Fibroblast of upper back skin (primary cell): ENCODE results near the gene RAD51B.
"Not testable (repeated sequence)": the region's sequence is repeated elsewhere in the genome, so short reads cannot be mapped to it uniquely, and the experiment has no call there.

Experiments
- DNase-seq: peaks from one replicate; pipeline ENCODE4 v3.0.0-alpha.2; 2013

RAD51B gene

DNA sequence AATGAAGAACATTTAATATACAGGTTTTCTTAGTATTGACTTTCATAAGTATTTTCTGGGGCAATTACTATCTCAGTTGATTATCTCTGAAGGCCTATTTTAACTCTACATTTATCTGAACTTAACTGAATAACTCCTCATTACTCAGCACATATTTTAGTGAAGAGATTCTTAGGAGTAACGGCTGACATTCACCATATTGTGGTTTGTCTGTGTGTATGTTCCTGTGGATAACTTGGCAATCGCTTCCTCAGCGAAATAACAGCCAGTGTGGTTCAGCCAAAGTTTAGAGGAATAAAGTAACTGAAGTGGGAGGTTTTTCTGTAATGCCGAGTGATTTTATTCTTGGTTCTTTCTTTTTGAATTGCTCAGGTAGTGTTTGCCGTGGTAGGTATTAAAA, 168.0 kb downstream of the RAD51B start:
- peak; percentile 96 for DNase-seq

DNA sequence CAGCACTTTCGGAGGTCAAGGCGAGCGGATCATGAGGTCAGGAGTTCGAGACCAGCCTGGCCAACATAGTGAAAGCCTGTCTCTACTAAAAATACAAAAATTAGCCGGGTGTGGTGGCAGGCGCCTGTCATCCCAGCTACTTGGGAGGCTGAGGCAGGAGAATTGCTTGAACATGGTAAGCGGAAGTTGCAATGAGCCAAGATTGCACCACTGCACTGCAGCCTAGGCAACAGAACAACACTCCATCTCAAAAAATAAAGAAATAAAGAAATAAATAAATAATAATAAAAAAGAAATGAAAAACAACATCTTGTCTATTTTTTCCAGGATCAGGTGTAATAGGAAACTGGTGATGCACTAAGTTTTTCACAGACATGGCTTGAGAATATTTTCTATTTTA, 168.6 kb downstream of the RAD51B start:
- not testable (repeated sequence) for DNase-seq

DNA sequence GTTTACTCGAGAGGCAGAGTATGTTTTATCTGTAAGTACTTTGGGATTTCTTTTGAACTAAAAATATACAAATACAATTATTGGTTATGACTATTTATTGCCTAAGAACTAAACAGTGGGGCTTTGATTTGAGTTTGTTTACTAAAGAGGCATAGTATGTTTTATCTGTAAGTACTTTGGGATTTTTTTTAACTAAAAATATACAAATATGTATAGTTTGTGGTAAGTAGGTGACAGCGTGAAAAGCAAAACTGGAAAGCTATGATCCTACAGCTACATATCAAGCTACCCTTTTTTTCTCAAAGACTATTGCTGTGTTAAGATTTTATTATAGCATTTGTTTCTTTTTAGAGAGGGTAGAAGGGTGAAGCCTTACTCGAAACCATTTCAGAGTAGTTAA, 171.0 kb downstream of the RAD51B start:
- DNase-seq = no peak

DNA sequence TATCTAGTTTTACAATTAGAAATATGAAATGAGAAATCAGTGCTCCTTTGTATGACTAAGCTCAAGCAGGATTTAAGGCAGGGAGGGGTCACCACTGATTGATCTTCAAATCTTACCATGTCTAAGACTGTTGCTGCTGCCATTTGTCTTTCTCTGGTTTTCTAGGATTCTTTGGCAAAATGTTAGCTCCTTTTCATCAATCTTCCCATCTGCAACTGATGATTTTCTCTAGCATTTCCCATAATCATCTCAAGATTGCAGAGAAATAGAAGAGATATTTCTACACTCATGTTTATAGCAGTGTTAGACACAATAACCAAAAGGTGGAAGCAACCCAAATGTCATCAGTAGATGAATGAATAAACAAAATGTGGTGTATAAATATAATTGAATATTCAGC, 175.0 kb downstream of the RAD51B start:
- peak; percentile 70 for DNase-seq

DNA sequence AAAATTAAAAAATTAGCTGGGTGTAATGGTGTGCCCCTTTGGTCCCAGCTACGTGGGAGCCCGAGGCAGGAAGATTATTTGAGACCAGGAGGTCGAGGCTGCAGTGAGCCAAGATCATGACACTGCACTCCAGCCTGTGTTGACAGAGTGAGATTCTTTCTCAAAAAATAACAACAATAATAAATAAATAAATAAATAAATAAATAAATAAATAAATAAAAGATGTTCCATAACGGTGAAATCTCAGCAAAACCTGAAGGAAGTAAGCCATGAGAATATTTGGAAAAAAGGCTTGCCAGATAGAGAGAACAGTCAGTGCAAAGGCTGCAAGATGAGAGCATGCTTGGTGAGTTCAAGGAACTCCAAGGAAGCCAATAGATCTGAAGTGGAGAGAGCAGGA, 176.7 kb downstream of the RAD51B start:
- DNase-seq = no peak

DNA sequence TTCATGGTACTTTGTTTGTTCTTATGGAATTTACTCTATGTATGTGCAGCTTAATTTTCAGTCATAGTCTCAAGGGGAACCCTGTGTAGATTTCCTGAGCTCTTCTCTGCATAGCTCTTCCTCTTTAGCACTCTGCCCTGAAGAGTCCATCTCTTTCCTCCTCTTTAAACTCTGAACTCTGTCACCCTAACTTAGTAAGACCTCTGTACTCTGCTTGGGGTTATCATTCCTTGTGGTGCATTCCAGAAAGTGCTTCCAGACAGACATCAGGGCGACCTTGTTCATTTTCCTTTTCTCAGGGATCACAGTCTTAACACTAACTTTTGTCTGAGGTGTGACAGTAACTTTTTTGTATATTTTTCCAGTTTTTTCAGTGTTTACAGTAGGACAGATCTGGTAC, 179.3 kb downstream of the RAD51B start:
- no peak for DNase-seq

DNA sequence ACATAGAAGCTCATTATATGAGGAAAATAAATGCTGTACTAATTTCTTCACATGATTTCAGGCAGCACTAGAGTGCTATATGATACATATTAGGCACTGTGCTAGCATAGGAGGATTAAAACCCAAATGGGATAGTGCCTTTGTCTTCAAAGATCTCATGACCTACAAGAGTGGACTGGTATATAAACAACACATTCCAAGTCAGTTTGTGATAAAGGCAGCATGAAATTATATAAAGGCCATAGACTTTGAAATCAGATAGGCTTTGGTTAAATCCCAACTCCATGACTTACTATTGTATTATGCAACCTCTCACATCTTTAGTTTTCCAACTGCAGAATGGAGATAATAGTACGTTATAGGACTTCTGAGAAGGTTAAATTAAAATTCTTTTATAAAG, 179.7 kb downstream of the RAD51B start:
- peak; percentile 62 for DNase-seq

DNA sequence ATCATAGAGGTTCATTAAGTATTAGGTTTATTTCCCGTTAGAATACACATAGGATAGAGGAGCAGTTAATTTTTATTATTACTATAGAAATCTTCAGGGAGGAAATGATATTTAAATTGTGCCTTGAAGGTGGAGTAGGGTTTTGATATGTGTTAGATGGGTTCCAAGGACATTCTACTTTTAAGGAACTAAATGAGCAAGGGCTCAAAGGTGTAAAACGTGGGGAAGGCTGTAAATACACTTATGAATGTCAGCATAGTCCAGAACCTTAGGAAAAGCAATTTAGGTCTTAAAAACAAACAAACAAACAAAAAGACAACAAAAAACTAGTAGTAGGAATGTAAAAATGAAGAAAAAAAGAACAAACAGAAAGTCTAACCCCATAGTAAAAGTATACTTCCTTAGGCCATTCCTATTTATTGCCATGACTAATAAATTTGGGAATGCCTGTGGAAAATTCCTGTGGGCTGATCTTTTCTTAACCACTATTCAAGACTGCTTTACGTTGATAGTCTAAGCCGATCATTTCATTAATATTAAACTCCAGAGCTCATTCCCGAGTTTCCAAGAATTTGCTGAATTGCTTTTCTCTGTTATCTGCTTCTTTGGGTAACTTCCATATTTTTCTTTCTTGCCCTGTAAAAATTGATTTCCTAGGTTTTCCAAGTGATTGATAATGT, 180.3 kb downstream of the RAD51B start:
- DNase-seq = peak; percentile 93

DNA sequence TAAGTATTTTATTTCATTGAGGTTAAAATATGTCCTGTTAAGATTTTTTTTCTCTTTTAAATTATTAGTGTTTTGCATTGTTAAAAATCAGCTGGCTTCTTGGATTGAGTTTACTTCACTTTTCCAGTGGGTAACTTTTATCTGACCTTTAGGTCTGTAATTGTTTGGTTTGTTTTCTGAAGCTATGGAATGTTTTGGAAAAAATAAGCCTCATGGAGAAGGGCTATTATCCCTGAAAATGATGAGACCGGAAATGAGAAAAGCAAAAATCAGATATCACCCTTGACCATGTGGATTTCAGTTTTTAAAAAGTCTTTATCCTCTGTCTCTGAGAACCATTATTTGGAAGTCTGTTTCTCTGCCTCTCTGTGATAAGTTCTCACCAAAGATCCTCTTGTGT, 180.9 kb downstream of the RAD51B start:
- no peak for DNase-seq

DNA sequence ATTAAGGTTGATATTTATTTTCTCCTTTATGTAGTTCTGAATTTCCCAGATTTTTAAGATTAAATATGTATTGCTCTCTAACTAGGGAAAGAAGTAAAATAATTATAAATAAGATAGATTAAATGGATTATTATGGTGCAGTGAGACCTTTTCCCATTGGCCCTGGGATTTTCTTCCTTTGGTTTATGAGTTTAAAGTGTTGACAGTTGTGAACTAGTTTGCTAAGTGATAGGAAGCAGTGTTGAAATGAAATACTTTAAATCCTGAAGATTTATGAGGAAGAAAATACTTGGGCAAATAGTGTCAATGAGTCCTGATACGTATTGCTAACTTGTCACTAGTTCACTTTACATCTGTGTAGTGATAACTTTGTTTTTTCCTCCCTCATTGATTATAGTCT, 188.9 kb downstream of the RAD51B start:
- no peak for DNase-seq

DNA sequence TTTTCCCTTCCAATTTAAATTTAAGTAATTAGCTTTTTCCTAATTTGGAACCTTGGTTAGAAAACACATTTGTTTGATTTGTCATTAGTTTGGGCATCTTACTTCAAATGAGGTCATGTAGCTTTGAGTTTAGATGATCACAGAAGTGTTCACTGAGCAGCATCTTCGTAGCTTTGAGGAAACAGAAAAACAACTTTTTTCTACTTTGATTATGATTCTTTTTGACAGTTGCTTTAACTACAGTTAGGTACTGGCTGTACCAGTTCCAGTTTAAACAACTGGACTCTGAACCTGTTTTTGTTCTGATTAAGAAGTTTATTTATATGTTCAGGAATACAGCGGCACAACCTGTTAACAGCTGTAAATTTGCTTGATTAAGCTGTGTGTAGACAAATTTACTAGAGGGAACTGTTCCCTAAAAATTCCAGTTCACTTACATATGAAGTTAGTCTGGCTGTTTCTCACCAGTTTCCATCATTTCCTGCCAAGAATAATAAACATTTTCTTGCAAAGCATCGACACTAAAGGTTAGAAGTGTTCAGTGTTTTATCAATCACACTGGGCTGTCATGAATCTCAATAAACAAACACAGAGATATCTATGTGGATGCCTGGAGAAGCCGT, 191.9 kb downstream of the RAD51B start:
- peak; percentile 62 for DNase-seq

DNA sequence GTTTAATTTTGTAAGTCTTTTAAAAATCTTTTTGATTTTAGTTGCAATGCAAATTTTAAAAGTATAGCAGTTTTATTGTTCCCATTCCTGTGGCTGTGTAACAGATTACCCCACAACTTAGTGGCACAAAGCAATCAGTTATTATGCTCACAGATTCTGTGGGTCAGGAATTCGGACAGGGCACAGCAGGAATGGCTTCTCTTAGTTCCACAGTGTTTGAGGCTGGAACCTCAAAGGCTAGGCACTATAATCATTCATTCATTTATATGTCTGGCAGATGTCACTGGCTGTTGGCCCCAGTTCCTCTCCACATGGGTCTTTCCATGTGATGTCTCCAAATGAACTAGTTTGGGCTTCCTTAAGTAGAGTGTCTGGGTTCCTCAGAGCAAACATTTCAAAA, 193.3 kb downstream of the RAD51B start:
- no peak for DNase-seq

DNA sequence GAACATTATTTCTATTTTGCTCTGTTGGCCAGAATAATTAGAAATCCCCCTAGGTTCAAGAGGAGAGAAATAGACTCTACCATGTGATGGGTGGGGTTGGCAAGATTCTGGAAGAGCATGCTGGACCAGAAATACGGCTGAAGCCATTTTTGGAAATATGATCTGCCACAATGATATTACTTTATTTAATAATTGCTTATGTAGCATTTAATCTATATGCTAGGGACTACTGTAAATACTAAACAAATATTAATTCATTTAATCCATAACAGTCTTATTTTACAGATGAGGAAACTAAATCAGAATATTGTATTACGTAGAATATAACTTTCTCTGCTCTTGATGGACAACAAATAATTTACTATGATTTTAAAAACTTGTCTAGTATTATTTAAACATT, 193.7 kb downstream of the RAD51B start:
- DNase-seq = no peak

DNA sequence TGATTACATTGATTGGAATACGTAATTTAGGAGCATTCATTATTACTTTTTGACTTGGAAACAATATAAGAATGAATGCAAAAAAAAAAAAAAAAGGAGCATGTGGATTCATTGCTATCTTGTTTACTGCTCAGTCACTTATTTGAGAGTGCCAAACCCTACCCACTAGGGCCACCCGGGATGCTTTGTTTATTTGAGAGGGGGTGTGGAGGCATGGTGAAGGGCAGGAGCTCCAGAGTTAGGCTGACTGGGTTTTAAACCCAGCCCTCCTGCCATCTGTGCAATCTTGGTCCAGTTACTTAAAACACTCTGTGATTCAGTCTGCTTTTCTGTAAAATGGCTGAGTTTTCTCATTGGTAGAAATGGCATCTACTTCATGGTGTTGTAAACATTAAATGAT, 195.2 kb downstream of the RAD51B start:
- no peak for DNase-seq

DNA sequence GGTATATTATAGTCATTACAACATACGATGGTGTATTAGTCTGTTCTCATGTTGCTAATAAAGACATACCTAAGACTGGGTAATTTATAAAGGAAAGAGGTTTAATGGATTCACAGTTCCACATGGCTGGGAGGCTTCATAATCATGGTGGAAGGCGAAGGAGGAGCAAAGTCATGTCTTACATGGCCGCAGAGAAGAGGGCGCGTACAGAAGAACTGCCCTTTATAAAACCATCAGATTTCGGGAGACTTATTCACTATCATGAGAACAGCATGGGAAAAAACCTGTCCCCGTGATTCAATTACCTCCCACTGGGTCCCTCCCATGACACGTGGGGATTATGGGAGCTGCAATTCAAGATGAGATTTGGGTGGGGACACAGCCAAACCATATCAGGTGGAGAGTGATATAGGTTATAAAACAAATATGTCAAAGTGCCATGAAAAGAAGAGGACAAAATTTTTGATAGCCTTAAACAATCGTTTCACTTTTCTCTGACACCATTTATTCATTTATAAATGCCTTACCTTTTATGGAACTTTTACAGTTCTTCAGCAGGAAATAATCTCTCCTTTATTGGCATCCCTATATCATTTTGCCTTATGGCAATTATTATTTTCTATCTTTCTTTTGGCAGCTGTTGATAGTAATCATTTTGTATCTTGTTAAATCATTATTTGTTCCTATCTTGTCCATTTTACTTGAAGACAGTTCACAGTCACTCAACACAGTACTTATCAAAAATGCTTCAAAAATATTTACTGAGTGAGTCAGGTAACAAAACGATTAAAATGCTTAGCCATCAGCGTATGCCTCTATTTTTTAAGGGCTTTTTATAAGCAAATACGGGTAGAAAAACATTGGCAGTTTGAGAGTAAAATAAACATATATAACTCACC, 196.0 kb downstream of the RAD51B start:
- DNase-seq = no peak

DNA sequence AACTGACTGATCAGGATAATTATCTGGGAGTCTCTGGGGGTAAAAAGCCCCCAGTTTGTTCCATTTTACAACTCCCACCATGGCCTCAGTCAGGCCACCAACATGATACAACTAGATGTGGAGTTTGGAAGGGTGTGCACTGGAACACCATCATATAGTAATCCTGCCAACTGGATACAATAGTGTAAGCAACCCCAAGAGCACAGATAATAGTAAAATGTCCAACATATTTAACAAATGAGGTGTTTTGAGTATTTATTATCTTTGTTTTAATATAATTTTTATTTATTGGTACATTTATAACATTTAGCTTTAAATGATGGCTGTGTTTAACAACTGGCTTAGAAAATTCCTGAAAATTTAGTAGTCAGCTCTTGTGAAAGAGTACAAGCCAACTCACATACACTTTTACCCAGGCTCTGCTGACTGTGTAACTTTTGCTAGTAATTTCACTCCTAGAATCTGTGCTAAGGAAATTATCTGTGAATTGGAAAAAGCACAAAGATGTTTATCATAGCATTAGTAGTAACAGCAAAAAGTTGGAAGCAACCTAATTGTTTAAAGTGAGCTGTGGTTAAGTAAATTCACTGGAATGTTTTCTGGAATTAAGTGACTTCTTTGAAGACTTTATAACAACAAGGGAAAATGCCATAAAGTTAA, 196.8 kb downstream of the RAD51B start:
- DNase-seq = peak; percentile 37

DNA sequence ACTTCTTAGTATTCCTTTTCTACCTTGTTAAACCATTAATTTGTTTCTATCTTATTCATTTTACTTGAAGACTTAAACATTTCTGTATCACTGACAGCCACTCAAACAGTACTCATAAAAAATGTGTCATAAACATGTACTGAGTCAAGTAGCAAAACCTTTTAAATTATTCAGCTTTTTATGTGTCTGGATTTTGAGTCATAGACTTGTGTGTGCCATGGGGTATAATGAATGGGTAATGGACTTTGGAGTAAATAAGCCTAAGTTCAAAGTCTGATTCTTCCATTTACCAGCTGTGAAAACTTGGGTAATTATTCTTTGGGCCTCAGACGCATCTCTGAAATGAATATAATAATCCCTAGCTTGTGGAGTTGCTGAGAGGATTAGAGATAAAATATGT, 199.0 kb downstream of the RAD51B start:
- DNase-seq = no peak

DNA sequence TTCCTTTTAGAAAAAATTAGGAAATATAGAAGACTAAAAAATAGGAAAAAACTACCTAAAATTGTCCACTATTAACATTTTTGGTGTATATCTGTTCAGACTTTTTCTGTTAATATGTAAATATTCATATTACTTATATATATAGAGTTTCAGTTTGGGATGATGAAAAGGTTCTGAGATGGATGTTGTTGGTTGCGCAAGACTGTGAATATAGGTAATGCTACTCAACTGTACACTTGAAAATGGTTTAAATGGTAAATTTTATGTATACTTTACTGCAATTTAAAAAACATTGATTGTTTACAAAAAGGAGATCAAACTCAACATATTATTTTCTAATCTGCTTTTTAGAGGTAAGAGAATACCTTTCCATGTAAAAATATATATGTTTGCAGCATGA, 200.9 kb downstream of the RAD51B start:
- no peak for DNase-seq

DNA sequence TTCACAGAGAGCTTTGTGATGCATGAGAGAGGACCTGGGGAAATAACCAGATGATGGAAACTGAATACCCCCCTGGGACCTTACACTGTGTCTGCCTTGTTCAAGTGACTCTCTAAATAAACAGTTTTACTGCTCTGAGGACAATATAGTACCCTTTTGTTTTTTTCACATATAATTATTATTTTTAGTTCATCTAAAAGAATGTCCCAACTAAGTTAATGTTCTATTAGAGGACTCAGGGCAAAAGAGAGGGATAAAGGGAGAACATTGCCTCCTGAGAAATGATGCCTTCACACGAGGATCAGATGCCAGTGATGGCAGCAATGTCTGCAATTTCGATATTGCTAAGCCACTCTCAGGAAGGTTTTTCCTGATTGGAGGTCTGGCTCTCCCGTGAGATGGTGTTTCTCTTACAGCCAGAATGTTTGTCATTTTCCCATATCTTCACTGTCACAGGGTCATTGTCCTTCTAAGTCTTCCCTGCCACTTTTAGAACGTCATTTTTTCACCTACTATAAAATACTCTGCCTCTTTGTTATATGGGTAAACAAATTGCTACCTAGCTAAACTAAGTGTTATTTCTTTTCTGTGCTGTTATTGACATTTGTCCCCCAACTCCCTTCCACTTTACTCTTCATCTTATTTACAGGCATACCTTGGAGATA, 201.6 kb downstream of the RAD51B start:
- DNase-seq = no peak

DNA sequence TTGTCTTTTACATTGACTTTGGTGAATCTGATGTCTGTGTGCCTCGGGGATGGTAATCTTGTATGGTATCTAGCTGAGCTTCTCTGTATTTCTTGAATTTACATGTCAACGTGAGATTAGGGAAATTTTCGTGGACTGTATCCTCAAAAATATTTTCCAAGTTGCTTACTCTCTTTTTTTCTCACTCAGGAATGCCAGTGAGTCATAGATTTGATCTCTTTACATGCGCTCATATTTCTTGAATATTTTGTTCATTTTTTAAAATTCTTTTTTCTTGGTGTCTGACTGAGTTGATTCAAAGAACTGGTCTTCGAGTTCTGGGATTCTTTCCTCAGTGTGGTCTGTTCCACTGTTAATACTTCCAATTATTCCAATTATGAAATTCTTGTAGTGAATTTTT, 207.7 kb downstream of the RAD51B start:
- peak; percentile 36 for DNase-seq

DNA sequence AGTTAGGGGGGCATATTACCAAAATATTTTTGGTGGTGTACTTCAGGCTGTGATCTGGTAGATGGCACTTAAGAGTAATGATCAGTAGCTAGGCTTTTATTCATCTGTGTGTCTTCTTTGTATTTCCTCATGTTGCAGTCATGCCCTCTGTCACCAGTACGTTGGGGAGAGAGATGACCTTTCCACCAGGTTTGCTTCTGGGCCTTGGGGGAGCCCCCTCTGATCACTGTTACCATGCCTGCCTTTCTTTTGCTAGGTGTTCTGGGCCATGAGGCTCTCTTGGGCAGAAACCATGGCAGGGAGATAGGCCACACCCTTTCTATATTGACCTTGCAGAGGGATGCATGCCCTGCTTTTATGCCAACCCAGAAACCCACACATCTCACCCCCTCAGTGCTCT, 208.5 kb downstream of the RAD51B start:
- no peak for DNase-seq

DNA sequence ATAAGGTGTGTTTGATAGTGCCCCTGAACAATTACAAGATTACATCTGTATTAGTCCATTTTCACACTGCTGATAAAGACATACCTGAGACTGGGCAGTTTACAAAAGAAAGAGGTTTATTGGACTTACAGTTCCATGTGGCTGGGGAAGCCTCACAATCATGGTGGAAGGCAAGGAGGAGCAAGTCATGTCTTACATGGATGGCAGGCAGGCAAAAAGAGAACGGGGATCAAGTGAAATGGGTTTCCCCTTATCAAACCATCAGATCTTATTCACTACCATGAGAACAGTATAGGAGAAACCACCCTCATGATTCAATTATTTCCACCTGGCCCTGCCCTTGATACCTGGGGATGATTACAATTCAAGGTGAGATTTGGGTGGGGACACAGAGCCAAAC, 211.4 kb downstream of the RAD51B start:
- not testable (repeated sequence) for DNase-seq

DNA sequence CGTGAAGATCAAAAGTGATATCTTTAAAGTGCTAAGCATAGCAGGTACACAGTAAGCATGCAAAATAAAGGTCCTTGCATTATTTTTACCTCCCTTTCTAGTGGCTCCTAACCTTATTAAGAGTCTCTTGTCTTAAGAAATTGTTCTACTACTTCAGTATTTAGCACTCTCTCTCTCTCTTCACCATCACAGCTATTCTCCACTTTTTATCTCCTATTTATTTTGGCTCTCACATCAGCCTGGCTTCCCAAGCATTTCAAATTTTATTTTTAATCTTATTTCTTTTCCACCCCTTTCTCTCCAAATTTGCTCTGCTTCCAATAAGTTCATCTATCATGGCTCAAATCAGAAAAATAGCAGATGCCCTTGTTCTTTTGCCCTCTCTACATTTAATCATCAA, 212.6 kb downstream of the RAD51B start:
- no peak for DNase-seq
